ENCODE measurements around the gene RPL6. TPM values are rescaled to one million over a fixed set of nuclear protein-coding genes. Genes with fewer than 3 reads are reported as not detected.
A peak's percentile ranks its signal among the peaks of the same experiment; 100 is the strongest.

The RPL6 gene
- total and polyA plus RNA-seq, 10 donors: 891 to 4,440 (median 1,270) TPM

- no peak for DNase-seq
Observed at GRCh38 chr12:112381406-112381882, 28.0 kb downstream of the RPL6 start.

GRCh38 chr12:112380663-112381405 is 28.6 kb downstream of the RPL6 start:
- Histone ChIP-seq H3K27me3 (replicated peaks in 1 of 7) (no peaks in the 10 kb centered on the region), H3K4me1 (peaks cover 11 to 40% (median 26%) of the 10 kb centered on the region in 6 donors), H3K9me3 (no peaks in the 10 kb centered on the region), H3K27ac (peak overlapping the region in 5 of 8 donors; percentile 89 to 92 (median 91)), H3K36me3 (no peaks in the 10 kb centered on the region), H3K4me3 (peak overlapping the region; percentile 62 to 100 (median 93))
- no peak for TF ChIP-seq CTCF (IDR thresholded peaks at IDR 0.05 in 8 of 11, conservative IDR thresholded peaks at IDR 0.05 in 3 of 11)
- no peak for TF ChIP-seq POLR2AphosphoS5 (IDR thresholded peaks at IDR 0.05)
- TF ChIP-seq POLR2A (IDR thresholded peaks at IDR 0.05): no peak
- DNase-seq: peak; percentile 76
- 53 to 71% (median 58%) methylated on average over 27 to 34 of the region's 34 CpGs for WGBS, 5 donors
- intact Hi-C loops (cut with DNase I; ENCODE audit: low total_unique reads): no loop called here

More at GRCh38 chr12:112381406-112381882, 28.0 kb downstream of the RPL6 start:
- no peaks in the 10 kb centered on the region for H3K36me3 ChIP-seq
- H3K4me1 ChIP-seq: peaks cover 11 to 40% (median 26%) of the 10 kb centered on the region in 6 donors
- H3K9me3 ChIP-seq: no peaks in the 10 kb centered on the region
- peak overlapping the region; percentile 68 to 92 (median 89) for H3K27ac ChIP-seq
- no peaks in the 10 kb centered on the region for H3K27me3 ChIP-seq (replicated peaks in 1 of 7)
- peak overlapping the region; percentile 62 to 100 (median 93) for H3K4me3 ChIP-seq
- TF ChIP-seq CTCF (IDR thresholded peaks at IDR 0.05 in 8 of 11, conservative IDR thresholded peaks at IDR 0.05 in 3 of 11) (no peak), POLR2A (IDR thresholded peaks at IDR 0.05) (no peak), POLR2AphosphoS5 (IDR thresholded peaks at IDR 0.05) (no peak)
- intact Hi-C loops (cut with DNase I; ENCODE audit: low total_unique reads): no loop called here
- WGBS, 5 donors: 0 to 30% (median 1%) methylated on average over 19 to 33 of the region's 33 CpGs

DNA sequence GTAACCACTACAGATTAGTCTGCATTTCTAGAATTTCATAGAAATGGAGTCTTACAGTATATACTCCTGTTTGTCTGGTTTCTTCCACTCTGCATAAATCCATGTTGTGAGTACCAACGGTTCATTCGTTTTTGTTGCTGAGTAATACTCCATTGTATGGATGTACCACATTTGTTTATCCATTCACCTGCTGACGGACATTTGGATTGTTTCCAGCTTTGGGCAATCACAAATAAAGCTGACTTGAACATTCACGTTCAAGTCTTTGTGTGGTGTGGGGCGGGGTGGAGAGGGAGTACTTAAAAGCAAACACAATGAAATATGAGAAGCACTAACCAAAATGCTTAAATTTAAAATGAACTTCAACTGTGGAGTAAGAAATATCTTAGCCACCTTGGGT is 34.3 kb downstream of the RPL6 start:
- TF ChIP-seq CTCF (IDR thresholded peaks at IDR 0.05 in 8 of 11, conservative IDR thresholded peaks at IDR 0.05 in 3 of 11) (no peak), POLR2AphosphoS5 (IDR thresholded peaks at IDR 0.05) (no peak), POLR2A (IDR thresholded peaks at IDR 0.05) (no peak)

DNA sequence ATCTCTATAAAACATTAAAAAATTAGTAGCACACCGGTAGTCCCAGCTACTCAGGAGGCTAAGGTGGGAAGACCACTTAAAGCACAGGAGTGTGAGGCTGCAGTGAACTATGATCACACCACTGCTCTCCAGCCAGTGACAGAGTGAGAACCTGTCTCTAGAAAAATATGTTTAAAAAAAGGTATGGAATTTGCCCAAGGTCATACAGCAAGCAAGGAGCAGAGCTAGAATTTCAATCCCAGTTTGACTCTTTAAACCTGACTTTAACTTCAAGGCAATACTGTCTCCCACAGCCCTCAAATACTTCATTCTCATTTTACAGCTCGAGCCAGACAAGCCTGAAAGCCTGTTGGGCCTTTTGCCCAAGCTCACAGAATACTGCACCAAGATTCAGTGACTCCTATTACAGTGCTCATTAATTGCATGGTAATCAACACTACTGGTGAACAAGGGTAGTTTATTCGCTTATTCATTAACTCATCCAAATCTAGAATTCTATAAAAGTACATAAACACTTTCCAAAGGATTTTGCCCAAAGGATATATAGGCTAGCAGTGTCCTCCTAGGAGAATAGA is 35.2 kb downstream of the RPL6 start:
- intact Hi-C loops (cut with DNase I; ENCODE audit: low total_unique reads): no loop called here
- no peak for DNase-seq
- TF ChIP-seq CTCF (IDR thresholded peaks at IDR 0.05 in 8 of 11, conservative IDR thresholded peaks at IDR 0.05 in 3 of 11) (no peak), POLR2AphosphoS5 (IDR thresholded peaks at IDR 0.05) (no peak), POLR2A (IDR thresholded peaks at IDR 0.05) (no peak)
- no peak overlapping the region for H3K4me3 ChIP-seq
- H3K27me3 ChIP-seq (replicated peaks in 1 of 7): no peaks in the 10 kb centered on the region
- no peak overlapping the region for H3K27ac ChIP-seq
- peaks cover 0 to 18% (median 2%) of the 10 kb centered on the region in 6 donors for H3K4me1 ChIP-seq
- H3K36me3 ChIP-seq: no peaks in the 10 kb centered on the region
- 87 to 94% (median 92%) methylated on average over 3 of the region's 3 CpGs for WGBS, 5 donors
- H3K9me3 ChIP-seq: no peaks in the 10 kb centered on the region

More for the DNA sequence above, 34.3 kb downstream of the RPL6 start:
- Histone ChIP-seq H3K9me3 (no peaks in the 10 kb centered on the region), H3K4me1 (peaks cover under 1 to 27% (median 8%) of the 10 kb centered on the region in 6 donors), H3K27me3 (replicated peaks in 1 of 7) (no peaks in the 10 kb centered on the region), H3K27ac (no peak overlapping the region), H3K36me3 (no peaks in the 10 kb centered on the region), H3K4me3 (no peak overlapping the region)
- 88 to 94% (median 92%) methylated on average over 5 of the region's 5 CpGs for WGBS, 5 donors
- no peak for DNase-seq
- intact Hi-C loops (cut with DNase I; ENCODE audit: low total_unique reads): no loop called here

Data from spleen (tissue), 11 donors.